Renal cortical epithelial cell (primary cell): ENCODE measurements around the gene ZNF383. TPM values are rescaled to one million over a fixed set of nuclear protein-coding genes. Genes with fewer than 3 reads are reported as not detected.
"Not testable (repeated sequence)": the region's sequence is repeated elsewhere in the genome, so short reads cannot be mapped to it uniquely, and the experiment has no call there.

Source experiments
- DNase-seq: peaks from one replicate; pipeline ENCODE4 v3.0.0-alpha.2; 2011; ENCODE audit warnings: low read depth
- total RNA-seq: library from RNA; depleted of rRNA; stranded (reverse); fragments of >200 nt; gene quantifications from 2 replicates; pipeline ENCODE4 v1.2.3, GENCODE V29; 2014

Gene ZNF383
- total RNA-seq, 1 donor from 2014 or later: 6.8 TPM

DNA sequence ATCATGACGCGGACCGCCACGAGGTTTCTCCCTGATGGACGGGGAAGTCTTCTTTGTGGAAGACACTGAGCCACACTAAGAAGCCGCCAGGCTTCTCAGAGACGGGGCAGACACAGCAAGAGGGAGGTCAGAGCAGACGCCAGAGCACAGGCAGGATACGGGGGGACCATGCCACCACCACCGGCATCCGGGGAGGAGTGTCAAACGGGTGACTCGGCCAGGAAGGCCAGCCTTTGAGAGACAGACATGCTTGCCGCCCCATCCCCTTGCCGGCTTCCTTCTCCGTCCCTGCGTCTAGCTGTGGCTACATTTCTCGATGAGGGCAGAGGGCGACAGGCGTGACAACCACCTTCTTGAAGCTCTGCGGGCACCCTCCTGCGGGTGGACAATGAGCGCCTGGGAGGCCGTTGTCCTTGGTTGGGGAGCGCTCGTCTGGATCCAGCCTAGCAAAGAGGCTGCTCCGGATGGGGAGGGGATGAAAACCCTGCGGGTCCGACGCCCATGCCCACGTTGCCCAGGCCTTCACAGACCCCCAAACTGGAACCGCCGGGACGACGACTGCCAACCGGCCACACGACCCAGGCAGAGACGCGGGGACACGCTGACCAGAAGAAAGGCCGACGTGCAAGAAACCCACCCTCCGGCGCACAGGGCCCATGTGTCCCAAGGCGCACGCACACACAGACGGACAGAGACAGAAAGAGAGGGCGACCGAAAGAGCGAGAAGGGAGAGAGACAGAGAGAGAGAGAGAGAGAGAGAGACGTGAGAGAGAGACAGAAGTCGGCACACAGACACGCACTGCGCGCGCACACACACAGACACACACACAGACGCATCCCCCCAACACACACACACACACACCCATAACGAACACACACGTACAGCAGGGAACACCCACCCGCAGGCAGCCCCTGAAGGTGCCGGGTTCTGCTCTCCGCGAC is 75.3 kb downstream of the ZNF383 start:
- not testable (repeated sequence) for DNase-seq

GRCh38 chr19:37294246-37294645 is 76.2 kb downstream of the ZNF383 start:
- DNase-seq: not testable (repeated sequence)

Other genes with a start within 250 kb of the ZNF383 start
- 2.8 and 15.8 TPM in 2 replicates for gene ZNF420, start 139.8 kb upstream of the ZNF383 start, total RNA-seq
- 6.8 and 8.4 TPM in 2 replicates for gene ZNF585A, start 45.5 kb upstream of the ZNF383 start, total RNA-seq
- 11.3 and 24.4 TPM in 2 replicates for gene ZNF585B, start 7.7 kb upstream of the ZNF383 start, total RNA-seq
- 2.8 and 8.1 TPM in 2 replicates for gene ZNF527, start 152.9 kb downstream of the ZNF383 start, total RNA-seq
- gene ZNF569, start 249.2 kb downstream of the ZNF383 start, total RNA-seq: 4.7 and 9.7 TPM in 2 replicates